Ishikawa (cell line): ENCODE results near the gene LMAN2.
A peak's percentile ranks its signal among the peaks of the same experiment; 100 is the strongest.

ENCODE experiments used
- CEBPB ChIP-seq: IDR thresholded peaks from 2 replicates; pipeline ENCODE4 v1.6.1; 2012
- CREB1 ChIP-seq: IDR thresholded peaks from 2 replicates; pipeline ENCODE4 v1.6.1; 2012; ENCODE audit warnings: low read depth
- EGR1 ChIP-seq: IDR thresholded peaks from 2 replicates; pipeline ENCODE4 v1.6.1; 2012
- EP300 ChIP-seq: IDR thresholded peaks from 2 replicates; pipeline ENCODE4 v1.6.1; 2012; ENCODE audit warnings: borderline replicate concordance
- FOXM1 ChIP-seq: IDR thresholded peaks from 2 replicates; pipeline ENCODE4 v1.6.1; 2012; ENCODE audit warnings: low read depth, borderline replicate concordance
- NFIC ChIP-seq: IDR thresholded peaks from 2 replicates; pipeline ENCODE4 v1.6.1; 2012
- RAD21 ChIP-seq: IDR thresholded peaks from 2 replicates; pipeline ENCODE4 v1.6.1; 2012; ENCODE audit warnings: low read depth
- TAF1 ChIP-seq: IDR thresholded peaks from 2 replicates; pipeline ENCODE4 v1.6.1; 2012; ENCODE audit warnings: low read depth, mild to moderate bottlenecking
- USF1 ChIP-seq: IDR thresholded peaks from 2 replicates; pipeline ENCODE4 v1.6.1; 2012
- YY1 ChIP-seq: IDR thresholded peaks from 2 replicates; pipeline ENCODE4 v1.6.1; 2012; ENCODE audit warnings: low read depth
- TF ChIP-seq, protein P1 (sequence below): IDR thresholded peaks from 2 replicates; pipeline ENCODE4 v1.6.1; 2012

DNA sequence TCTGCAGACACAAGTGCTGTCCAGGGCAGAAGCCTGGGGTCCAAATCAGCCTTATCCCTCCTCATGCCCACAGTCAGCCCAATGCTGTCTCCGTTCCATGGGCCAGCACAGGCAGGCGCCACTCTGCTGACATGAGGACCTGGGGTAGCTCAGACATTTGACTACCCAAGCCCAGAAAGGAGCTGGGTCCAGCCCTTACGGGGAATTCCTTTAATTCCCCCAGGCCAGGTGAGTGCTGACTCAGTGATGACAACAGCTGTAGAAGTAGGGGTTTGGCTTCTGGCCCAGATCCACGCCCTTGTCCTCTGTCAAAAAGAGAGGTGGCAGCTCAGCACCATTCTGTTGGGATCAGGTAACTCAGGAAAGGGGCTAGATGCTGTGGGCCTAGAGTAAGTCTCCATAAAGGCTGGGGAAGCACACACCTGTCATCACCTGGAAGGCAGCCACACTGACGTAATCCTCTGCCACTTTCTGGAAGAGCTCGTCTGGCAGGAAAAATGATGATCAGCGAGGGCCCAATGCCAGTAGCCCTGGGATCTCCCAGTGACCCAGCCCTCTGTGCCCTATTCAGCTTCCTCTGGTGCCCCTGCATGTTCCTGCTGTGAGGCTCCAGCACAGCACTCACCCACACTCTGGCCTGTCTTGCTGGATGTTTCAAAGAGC lies 49.8 kb downstream of the LMAN2 start:
- no peak for TF ChIP-seq RAD21
- peak; percentile 54; the same call in 1 of the 2 replicates for TF ChIP-seq EP300
- TF ChIP-seq USF1, result no peak
- TF ChIP-seq TAF1, result no peak
- TF ChIP-seq, protein P1, sequence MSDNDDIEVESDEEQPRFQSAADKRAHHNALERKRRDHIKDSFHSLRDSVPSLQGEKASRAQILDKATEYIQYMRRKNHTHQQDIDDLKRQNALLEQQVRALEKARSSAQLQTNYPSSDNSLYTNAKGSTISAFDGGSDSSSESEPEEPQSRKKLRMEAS, result no peak
- TF ChIP-seq CREB1, result peak; percentile 26; the same call in 1 of the 2 replicates
- peak; percentile 58; the same call in 1 of the 2 replicates for TF ChIP-seq CEBPB
- peak; percentile 32; the same call in 1 of the 2 replicates for TF ChIP-seq YY1
- TF ChIP-seq EGR1, result no peak
- peak; percentile 18; the same call in 1 of the 2 replicates for TF ChIP-seq FOXM1
- TF ChIP-seq NFIC, result peak; percentile 93
